22Rv1 (cell line): ENCODE measurements around the gene TNIP1.

Source experiments
- CTCF ChIP-seq: fragments of 450-650 bp; IDR thresholded peaks from 2 replicates; pipeline ENCODE4 v1.5.1; 2017; ENCODE audit warnings: mild to moderate bottlenecking
- ZFX ChIP-seq: fragments of 450-650 bp; IDR thresholded peaks from 2 replicates; pipeline ENCODE4 v1.6.1; 2017; ENCODE audit warnings: antibody characterized with exemption, borderline replicate concordance

GRCh38 chr5:151101151-151101550 lies 20.3 kb upstream of the TNIP1 start:
- TF ChIP-seq CTCF = no peak
- TF ChIP-seq ZFX = no peak
